ENCODE data around the gene AFMID.

DNA sequence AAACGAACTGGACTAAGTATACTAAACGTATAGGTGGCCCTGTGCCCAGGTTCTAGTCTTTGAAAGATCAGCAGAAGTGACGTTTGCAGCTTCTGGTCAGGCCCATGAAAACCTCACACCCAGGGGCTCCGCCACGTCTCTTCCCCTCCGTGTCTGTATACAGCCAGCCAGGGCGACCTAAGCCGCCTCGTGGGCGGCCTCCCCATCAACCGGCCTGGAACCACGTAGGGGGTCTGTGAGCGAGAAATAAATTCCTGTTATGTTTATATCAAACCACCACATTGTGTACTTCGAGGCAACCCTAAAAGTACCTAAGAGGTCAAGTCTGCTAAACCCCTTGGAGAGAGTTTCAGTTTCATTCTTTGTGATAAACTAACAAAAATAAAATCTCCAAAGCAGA, 7.1 kb upstream of the AFMID start:
- TF ChIP-seq, protein P1, sequence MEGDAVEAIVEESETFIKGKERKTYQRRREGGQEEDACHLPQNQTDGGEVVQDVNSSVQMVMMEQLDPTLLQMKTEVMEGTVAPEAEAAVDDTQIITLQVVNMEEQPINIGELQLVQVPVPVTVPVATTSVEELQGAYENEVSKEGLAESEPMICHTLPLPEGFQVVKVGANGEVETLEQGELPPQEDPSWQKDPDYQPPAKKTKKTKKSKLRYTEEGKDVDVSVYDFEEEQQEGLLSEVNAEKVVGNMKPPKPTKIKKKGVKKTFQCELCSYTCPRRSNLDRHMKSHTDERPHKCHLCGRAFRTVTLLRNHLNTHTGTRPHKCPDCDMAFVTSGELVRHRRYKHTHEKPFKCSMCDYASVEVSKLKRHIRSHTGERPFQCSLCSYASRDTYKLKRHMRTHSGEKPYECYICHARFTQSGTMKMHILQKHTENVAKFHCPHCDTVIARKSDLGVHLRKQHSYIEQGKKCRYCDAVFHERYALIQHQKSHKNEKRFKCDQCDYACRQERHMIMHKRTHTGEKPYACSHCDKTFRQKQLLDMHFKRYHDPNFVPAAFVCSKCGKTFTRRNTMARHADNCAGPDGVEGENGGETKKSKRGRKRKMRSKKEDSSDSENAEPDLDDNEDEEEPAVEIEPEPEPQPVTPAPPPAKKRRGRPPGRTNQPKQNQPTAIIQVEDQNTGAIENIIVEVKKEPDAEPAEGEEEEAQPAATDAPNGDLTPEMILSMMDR (IDR thresholded peaks at IDR 0.05; ENCODE audit: low read length): no peak
- TF ChIP-seq EZH2 (optimal IDR thresholded peaks at IDR 0.05; ENCODE audit: low read depth, low read length): no peak
